Keratinocyte (primary cell): ENCODE measurements around the gene OR10C1. TPM values are rescaled to one million over a fixed set of nuclear protein-coding genes. Genes with fewer than 3 reads are reported as not detected.

Experiments used
- DNase-seq: peaks from one replicate; pipeline ENCODE4 v3.0.0-alpha.2; 2011; ENCODE audit warnings: low read depth, missing footprints, low spot score
- FAIRE-seq: peaks from 2 replicates; lab custom pipeline; 2011; peaks lifted over from hg19 to GRCh38; lab: Jason Lieb, UNC
- H2AFZ ChIP-seq: 2 replicates; pipeline ENCODE4 v1.6.0; 2012; ENCODE audit warnings: low read length, control low read depth, inconsistent platforms; ENCODE audit not compliant: control insufficient read depth
- H3K27ac ChIP-seq: 2 replicates; pipeline ENCODE4 v1.5.1; 2011; ENCODE audit warnings: low read length; ENCODE audit not compliant: control insufficient read depth, insufficient read depth
- H3K27me3 ChIP-seq: 3 replicates; pipeline ENCODE4 v1.6.0; 2011; ENCODE audit warnings: low read length; ENCODE audit not compliant: control insufficient read depth, insufficient read depth; ENCODE audit errors: extremely low read depth
- H3K36me3 ChIP-seq, 2 experiments: 2 replicates in 1 of 2; 3 replicates in 1 of 2; pipeline ENCODE4 v1.5.1; 2011; ENCODE audit warnings: low read length in 2 of 2, mild to moderate bottlenecking in 1 of 2; ENCODE audit not compliant: control insufficient read depth in 2 of 2, insufficient read depth in 2 of 2; ENCODE audit errors: extremely low read depth in 1 of 2
- H3K4me1 ChIP-seq: 3 replicates; pipeline ENCODE4 v1.5.1; 2011; ENCODE audit warnings: low read length; ENCODE audit not compliant: control insufficient read depth, insufficient read depth; ENCODE audit errors: extremely low read depth
- H3K4me2 ChIP-seq: 3 replicates; pipeline ENCODE4 v1.6.0; 2011; ENCODE audit warnings: low read depth, low read length; ENCODE audit not compliant: control insufficient read depth, insufficient read depth; ENCODE audit errors: extremely low read depth
- H3K4me3 ChIP-seq, 3 experiments: fragments of 200-600 bp in 1 of 3; sonication (generic) in 1 of 3; 2 replicates in 2 of 3; 3 replicates in 1 of 3; pipeline ENCODE4 v1.5.1; 2011 to 2016; ENCODE audit warnings: low read length in 3 of 3, mild to moderate bottlenecking in 3 of 3, control low read depth in 2 of 3, inconsistent platforms in 1 of 3, low read depth in 1 of 3, mixed read lengths in 1 of 3, mixed run types in 1 of 3, moderate library complexity in 1 of 3; ENCODE audit not compliant: control insufficient read depth in 2 of 3, insufficient read depth in 2 of 3; ENCODE audit errors: extremely low read depth in 1 of 3
- H3K79me2 ChIP-seq: 2 replicates; pipeline ENCODE4 v1.6.0; 2012; ENCODE audit warnings: low read length; ENCODE audit not compliant: control insufficient read depth, insufficient read depth
- H3K9ac ChIP-seq: 3 replicates; pipeline ENCODE4 v1.6.0; 2011; ENCODE audit warnings: low read length; ENCODE audit not compliant: control insufficient read depth, insufficient read depth; ENCODE audit errors: extremely low read depth
- H3K9me1 ChIP-seq: 3 replicates; pipeline ENCODE4 v1.6.0; 2011; ENCODE audit warnings: low read length; ENCODE audit not compliant: control insufficient read depth, insufficient read depth; ENCODE audit errors: extremely low read depth
- H3K9me3 ChIP-seq: 2 replicates; pipeline ENCODE4 v1.5.1; 2012; ENCODE audit warnings: low read depth, low read length; ENCODE audit not compliant: control insufficient read depth
- H4K20me1 ChIP-seq: 3 replicates; pipeline ENCODE4 v1.6.0; 2011; ENCODE audit warnings: low read length; ENCODE audit not compliant: control insufficient read depth, insufficient read depth; ENCODE audit errors: extremely low read depth
- EZH2 ChIP-seq: IDR thresholded peaks from one replicate; pipeline ENCODE4 v1.6.1; 2012; ENCODE audit warnings: inconsistent platforms, mild to moderate bottlenecking, low read length, moderate library complexity
- dilution Hi-C: fragments of 300-500 bp; cut with MboI; formaldehyde crosslinking; loops from one replicate; pipeline ENCODE4 v1.7.0; 2020; ENCODE audit warnings: low sequenced_read_pairs; ENCODE audit not compliant: extremely low pct_ligation_motif_present
- polyA plus RNA-seq, 5 experiments: library from polyadenylated mRNA; depleted of rRNA in 3 of 5; stranded (reverse) in 3 of 5; stranded (forward) in 1 of 5; unstranded in 1 of 5; fragments of >200 nt; gene quantifications; 1 replicate in 1 of 5; 2 replicates in 3 of 5; 3 replicates in 1 of 5; pipeline versions ENCODE4 v1.2.1 to v1.2.3, GENCODE V29; 2011 to 2012; ENCODE audit warnings: missing spikeins in 2 of 5, low read depth in 1 of 5, low replicate concordance in 1 of 5
- TF ChIP-seq, protein P1 (sequence below), 3 experiments: IDR thresholded peaks in 1 of 3; conservative IDR thresholded peaks in 1 of 3; optimal IDR thresholded peaks in 1 of 3; 2 replicates in 2 of 3; 3 replicates in 1 of 3; pipeline versions ENCODE3 to v1.5.1; 2011; ENCODE audit warnings: low read length in 3 of 3, mild to moderate bottlenecking in 3 of 3, moderate library complexity in 2 of 3, control low read depth in 1 of 3, inconsistent platforms in 1 of 3; ENCODE audit not compliant: insufficient read depth in 2 of 3; ENCODE audit errors: extremely low read depth in 1 of 3

Gene OR10C1
- polyA plus RNA-seq, 1 donor (not counting 4 experiments of a cell fraction or from before 2014, with no cell fraction given), result not detected

DNA sequence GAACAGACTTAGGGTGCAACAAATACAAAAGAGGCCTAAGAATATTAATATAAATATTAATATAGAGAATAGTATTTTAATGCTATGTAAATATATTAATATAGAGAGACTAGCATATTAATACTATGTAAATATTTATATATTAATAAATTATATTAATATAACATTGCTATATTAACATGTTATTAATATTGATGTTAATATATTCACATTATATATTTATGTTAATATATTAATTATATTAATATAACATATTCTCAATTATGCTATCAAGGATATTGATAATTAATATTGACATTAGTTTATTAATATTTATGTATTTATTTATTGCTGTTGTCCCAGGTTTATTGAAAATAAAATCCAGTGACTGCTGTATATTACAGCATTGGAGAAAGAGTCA lies 49.8 kb downstream of the OR10C1 start:
- Histone ChIP-seq H4K20me1 (no peaks in the 10 kb centered on the region), H3K36me3 (no peaks in the 10 kb centered on the region), H3K9me1 (no peaks in the 10 kb centered on the region), H2AFZ (no peak overlapping the region), H3K9me3 (no peaks in the 10 kb centered on the region), H3K27ac (no peak overlapping the region), H3K4me3 (no peak overlapping the region), H3K4me2 (no peak overlapping the region), H3K9ac (no peak overlapping the region), H3K4me1 (no peaks in the 10 kb centered on the region), H3K79me2 (no peaks in the 10 kb centered on the region), H3K27me3 (no peaks in the 10 kb centered on the region)
- FAIRE-seq (no peak), DNase-seq (no peak)
- dilution Hi-C loops, result no loop called here
- no peak for TF ChIP-seq EZH2
- TF ChIP-seq, protein P1, sequence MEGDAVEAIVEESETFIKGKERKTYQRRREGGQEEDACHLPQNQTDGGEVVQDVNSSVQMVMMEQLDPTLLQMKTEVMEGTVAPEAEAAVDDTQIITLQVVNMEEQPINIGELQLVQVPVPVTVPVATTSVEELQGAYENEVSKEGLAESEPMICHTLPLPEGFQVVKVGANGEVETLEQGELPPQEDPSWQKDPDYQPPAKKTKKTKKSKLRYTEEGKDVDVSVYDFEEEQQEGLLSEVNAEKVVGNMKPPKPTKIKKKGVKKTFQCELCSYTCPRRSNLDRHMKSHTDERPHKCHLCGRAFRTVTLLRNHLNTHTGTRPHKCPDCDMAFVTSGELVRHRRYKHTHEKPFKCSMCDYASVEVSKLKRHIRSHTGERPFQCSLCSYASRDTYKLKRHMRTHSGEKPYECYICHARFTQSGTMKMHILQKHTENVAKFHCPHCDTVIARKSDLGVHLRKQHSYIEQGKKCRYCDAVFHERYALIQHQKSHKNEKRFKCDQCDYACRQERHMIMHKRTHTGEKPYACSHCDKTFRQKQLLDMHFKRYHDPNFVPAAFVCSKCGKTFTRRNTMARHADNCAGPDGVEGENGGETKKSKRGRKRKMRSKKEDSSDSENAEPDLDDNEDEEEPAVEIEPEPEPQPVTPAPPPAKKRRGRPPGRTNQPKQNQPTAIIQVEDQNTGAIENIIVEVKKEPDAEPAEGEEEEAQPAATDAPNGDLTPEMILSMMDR (optimal IDR thresholded peaks at IDR 0.05 in 1 of 3, IDR thresholded peaks at IDR 0.05 in 1 of 3, conservative IDR thresholded peaks at IDR 0.05 in 1 of 3; ENCODE audit: extremely low read depth in 1 of 3, insufficient read depth in 2 of 3, low read length in 3 of 3), result no peak

DNA sequence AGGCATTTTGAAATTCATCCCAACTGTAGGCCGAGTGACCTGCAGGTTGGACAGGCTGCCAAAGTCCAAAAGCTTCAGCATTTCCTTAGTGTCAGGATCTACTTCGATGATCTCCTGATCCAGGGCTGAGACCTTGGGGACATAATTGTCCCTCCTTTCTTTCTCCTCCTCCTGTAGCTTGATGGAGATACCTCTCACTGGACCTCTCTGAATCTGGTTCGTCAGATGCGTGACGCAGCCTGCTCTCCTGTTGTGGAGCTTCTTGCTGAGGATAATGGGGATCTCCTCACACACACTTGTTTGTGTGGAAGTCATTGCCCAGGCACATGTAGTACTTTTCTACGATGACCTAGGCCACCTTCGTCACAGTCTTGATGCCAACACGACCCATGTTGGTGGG lies 50.2 kb downstream of the OR10C1 start:
- FAIRE-seq, result no peak
- TF ChIP-seq, protein P1 (optimal IDR thresholded peaks at IDR 0.05 in 1 of 3, IDR thresholded peaks at IDR 0.05 in 1 of 3, conservative IDR thresholded peaks at IDR 0.05 in 1 of 3; ENCODE audit: extremely low read depth in 1 of 3, insufficient read depth in 2 of 3, low read length in 3 of 3), result no peak
- no peak for TF ChIP-seq EZH2
- dilution Hi-C loops, result no loop called here

More for the DNA sequence above, 50.2 kb downstream of the OR10C1 start:
- H3K4me3 ChIP-seq, result no peak overlapping the region
- H3K9ac ChIP-seq, result no peak overlapping the region
- no peaks in the 10 kb centered on the region for H3K79me2 ChIP-seq
- H3K36me3 ChIP-seq, result no peaks in the 10 kb centered on the region
- no peaks in the 10 kb centered on the region for H3K9me3 ChIP-seq
- H3K4me2 ChIP-seq, result no peak overlapping the region
- H3K27ac ChIP-seq, result no peak overlapping the region
- H3K27me3 ChIP-seq, result no peaks in the 10 kb centered on the region
- no peaks in the 10 kb centered on the region for H3K4me1 ChIP-seq
- H2AFZ ChIP-seq, result no peak overlapping the region
- no peaks in the 10 kb centered on the region for H3K9me1 ChIP-seq
- no peaks in the 10 kb centered on the region for H4K20me1 ChIP-seq
- no peak for DNase-seq
